ENCODE data around the gene MRPS27. TPM values are rescaled to one million over a fixed set of nuclear protein-coding genes. Genes with fewer than 3 reads are reported as not detected.

The MRPS27 gene
- total RNA-seq (10 to 100 TPM; 58.3 to 94.1 (median 74.4) TPM), polyA plus RNA-seq (10 to 100 TPM; 31.9 to 63.6 TPM)
- long read RNA-seq, donor 1, transcript MRPS27-201 (11 exons, 2,785 nt), result major isoform, 92 of 122 reads
- long read RNA-seq, donor 1, partial matches to known transcripts, result 7 of 122 reads
- long read RNA-seq, donor 1, other reads (novel, unspliced or antisense), result 18 of 122 reads
- long read RNA-seq, donor 2, transcript MRPS27-202 (11 exons, 2,628 nt), result minor isoform, 12 of 500 reads
- long read RNA-seq, donor 2, transcript MRPS27-201 (11 exons, 2,785 nt), result major isoform, 414 of 500 reads
- long read RNA-seq, donor 2, partial matches to known transcripts, result 27 of 500 reads
- long read RNA-seq, donor 2, other reads (novel, unspliced or antisense), result 44 of 500 reads
- long read RNA-seq, donor 3, transcript MRPS27-201 (11 exons, 2,785 nt), result major isoform, 103 of 125 reads
- long read RNA-seq, donor 3, partial matches to known transcripts, result 4 of 125 reads
- long read RNA-seq, donor 3, other reads (novel, unspliced or antisense), result 16 of 125 reads

GRCh38 chr5:72319976-72320752 is at the start of gene MRPS27, which contains the start of gene PTCD2:
Gene MRPS27, minus strand, starts transcription at chr5:72320240. Its CDS starts 19 bp downstream, at chr5:72320221.
Gene PTCD2, plus strand, starts transcription at chr5:72320373. Its CDS starts 10 bp downstream, at chr5:72320383.
- H3K4me3 ChIP-seq, result peak within 1 kb of the TSS; percentile 64 to 95 (median 84)
- intact Hi-C loops (cut with DNase I), result no loop called here
- ATAC-seq (peak; percentile 100), DNase-seq (peak; percentile 96 to 98 (median 97))
- TF ChIP-seq CTCF (IDR thresholded peaks at IDR 0.05), result peak in 3 of 12 donors; percentile 34 to 35 (median 34)
- peak in 1 of 2 donors; percentile 55 for TF ChIP-seq POLR2A (IDR thresholded peaks at IDR 0.05)
- H3K36me3 ChIP-seq, result peaks cover 0 to 41% (median 30%) of the 10 kb centered on the region in 9 donors
- peak within 1 kb of the TSS in 11 of 12 donors; percentile 75 to 84 (median 79) for H3K27ac ChIP-seq
- peaks cover 0 to 30% (median 17%) of the 10 kb centered on the region in 12 donors for H3K4me1 ChIP-seq
- no peaks in the 10 kb centered on the region for H3K9me3 ChIP-seq
- no peaks in the 10 kb centered on the region for H3K27me3 ChIP-seq
- 0 to 1% (median 0%) methylated on average over 33 to 40 of the region's 40 CpGs for WGBS, 4 donors

- intact Hi-C loops (cut with DNase I), result loop anchor here in 6 of 10 donors (5.0 to 10.0 kb wide), 5 partner anchors 78 to 455 kb away; partner anchors contain the start of gene TNPO1 (in 4 of the 6)
- ATAC-seq (no peak), DNase-seq (no peak)
- Histone ChIP-seq H3K36me3 (no peaks in the 10 kb centered on the region), H3K27ac (no peak overlapping the region), H3K27me3 (no peaks in the 10 kb centered on the region), H3K4me3 (no peak overlapping the region), H3K9me3 (peaks cover 0 to 5% (median 0%) of the 10 kb centered on the region in 12 donors), H3K4me1 (peaks cover 0 to 42% (median 11%) of the 10 kb centered on the region in 12 donors)
- 93 to 98% (median 97%) methylated on average over 3 of the region's 3 CpGs for WGBS, 4 donors
- TF ChIP-seq CTCF (IDR thresholded peaks at IDR 0.05) (no peak), POLR2A (IDR thresholded peaks at IDR 0.05) (no peak)
Measured at GRCh38 chr5:72369711-72370110, 49.7 kb upstream of the MRPS27 start.

GRCh38 chr5:72369301-72369700 is 49.3 kb upstream of the MRPS27 start:
- H3K27ac ChIP-seq, result peak overlapping the region in 1 of 12 donors; percentile 9
- no peak for ATAC-seq
- no peak for DNase-seq
- no peaks in the 10 kb centered on the region for H3K36me3 ChIP-seq
- H3K4me3 ChIP-seq, result no peak overlapping the region
- TF ChIP-seq POLR2A (IDR thresholded peaks at IDR 0.05) (no peak), CTCF (IDR thresholded peaks at IDR 0.05) (no peak)
- H3K9me3 ChIP-seq, result peaks cover 0 to under 1% (median 0%) of the 10 kb centered on the region in 12 donors
- peaks cover 0 to 42% (median 11%) of the 10 kb centered on the region in 12 donors for H3K4me1 ChIP-seq
- no peaks in the 10 kb centered on the region for H3K27me3 ChIP-seq
- intact Hi-C loops (cut with DNase I), result loop anchor here in 6 of 10 donors (5.0 to 10.0 kb wide), 5 partner anchors 78 to 456 kb away; partner anchors contain the start of gene TNPO1 (in 4 of the 6)
- WGBS, 4 donors, result 78 to 90% (median 87%) methylated on average over 1 of the region's 1 CpG
